Loucy (cell line): ENCODE measurements around the gene CD300C.

ENCODE experiments used
- H2AFZ ChIP-seq: fragments of 200-600 bp; sonication (generic); 2 replicates; pipeline ENCODE4 v1.6.0; 2016; ENCODE audit warnings: antibody characterized with exemption, mild to moderate bottlenecking, low read length, moderate library complexity
- H3F3A ChIP-seq: fragments of 200-600 bp; 2 replicates; pipeline ENCODE4 v1.6.0; 2016; ENCODE audit warnings: antibody characterized with exemption, low read depth, mild to moderate bottlenecking
- H3K27me3 ChIP-seq: fragments of 200-600 bp; sonication (generic); 2 replicates; pipeline ENCODE4 v1.6.1; 2014; ENCODE audit warnings: low read length, mild to moderate bottlenecking; ENCODE audit not compliant: insufficient read depth, poor library complexity, severe bottlenecking
- H3K36me3 ChIP-seq: fragments of 200-600 bp; sonication (generic); 2 replicates; pipeline ENCODE4 v1.6.1; 2016; ENCODE audit warnings: low read length; ENCODE audit not compliant: insufficient read depth
- H3K4me1 ChIP-seq: fragments of 200-600 bp; sonication (generic); 2 replicates; pipeline ENCODE4 v1.5.1; 2014; ENCODE audit warnings: low read length, mild to moderate bottlenecking; ENCODE audit not compliant: insufficient read depth, poor library complexity, severe bottlenecking
- H3K4me2 ChIP-seq: fragments of 200-600 bp; sonication (generic); 2 replicates; pipeline ENCODE4 v1.6.0; 2014; ENCODE audit warnings: antibody characterized with exemption, low read length, low read depth, mild to moderate bottlenecking; ENCODE audit not compliant: poor library complexity, severe bottlenecking
- H3K4me3 ChIP-seq: fragments of 200-600 bp; sonication (generic); 2 replicates; pipeline ENCODE4 v1.5.1; 2014; ENCODE audit warnings: low read length, mild to moderate bottlenecking, mixed read lengths; ENCODE audit not compliant: poor library complexity, severe bottlenecking
- H3K79me2 ChIP-seq: fragments of 200-600 bp; sonication (generic); 2 replicates; pipeline ENCODE4 v1.6.1; 2014; ENCODE audit warnings: low read length; ENCODE audit not compliant: insufficient read depth
- H3K9ac ChIP-seq: fragments of 200-600 bp; sonication (generic); 2 replicates; pipeline ENCODE4 v1.6.0; 2014; ENCODE audit warnings: mild to moderate bottlenecking, low read depth, low read length, moderate library complexity; ENCODE audit not compliant: poor library complexity, severe bottlenecking
- H3K9me2 ChIP-seq: fragments of 200-600 bp; sonication (generic); replicated peaks from 2 replicates; pipeline ENCODE4 v1.6.1; 2016; ENCODE audit warnings: low read depth, low read length, mixed read lengths
- H3K9me3 ChIP-seq: fragments of 200-600 bp; sonication (generic); 2 replicates; pipeline ENCODE4 v1.6.1; 2014; ENCODE audit warnings: mild to moderate bottlenecking, antibody characterized with exemption, low read length, low read depth; ENCODE audit not compliant: insufficient read depth
- H4K20me1 ChIP-seq: fragments of 200-600 bp; sonication (generic); 2 replicates; pipeline ENCODE4 v1.6.0; 2014; ENCODE audit warnings: antibody characterized with exemption, low read length, mild to moderate bottlenecking; ENCODE audit not compliant: insufficient read depth, poor library complexity, severe bottlenecking
- EZH2phosphoT487 ChIP-seq: fragments of 200-600 bp; IDR thresholded peaks from 2 replicates; pipeline ENCODE4 v1.6.1; 2018; ENCODE audit warnings: antibody characterized with exemption, mild to moderate bottlenecking, moderate library complexity, borderline replicate concordance
- TF ChIP-seq, protein P1 (sequence below): fragments of 200-600 bp; sonication (generic); conservative IDR thresholded peaks from 2 replicates; pipeline ENCODE4 v1.5.1; 2014; ENCODE audit warnings: mild to moderate bottlenecking, antibody characterized with exemption, low read length

Gene CD300C

DNA sequence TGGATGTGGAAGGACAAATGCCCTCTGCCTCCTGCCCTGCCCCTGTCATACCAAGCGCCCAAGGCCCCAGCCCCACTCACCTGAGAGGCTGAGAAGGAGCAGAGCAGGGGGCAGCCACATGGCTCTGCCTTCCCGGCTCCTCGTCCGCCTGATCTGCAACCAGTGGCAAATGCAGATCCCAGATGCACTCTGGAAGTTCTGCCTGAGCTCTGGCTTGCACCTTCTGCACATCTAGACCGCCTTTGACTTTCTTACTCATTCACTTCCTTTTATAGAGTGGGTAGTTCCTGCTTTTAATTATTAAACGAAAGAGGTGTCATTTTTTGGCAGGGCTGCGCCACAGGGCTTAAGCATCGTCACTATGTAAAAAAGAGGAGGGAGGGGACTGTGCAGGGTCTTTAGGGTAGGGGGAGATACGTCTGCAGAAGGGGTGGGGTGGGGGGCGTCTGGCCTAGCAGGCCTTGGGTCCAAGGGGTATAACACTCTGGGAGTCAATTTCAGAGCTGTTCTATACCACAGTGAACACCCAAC is 14.6 kb downstream of the CD300C start, which contains the start of gene CD300LB:
TSS of gene CD300LB (minus strand) at position 245 of the 531 bp plus-strand sequence. CDS start at position 120, 125 bp downstream.
- no peaks in the 10 kb centered on the region for H3K4me1 ChIP-seq
- H3K79me2 ChIP-seq = no peaks in the 10 kb centered on the region
- TF ChIP-seq, protein P1, sequence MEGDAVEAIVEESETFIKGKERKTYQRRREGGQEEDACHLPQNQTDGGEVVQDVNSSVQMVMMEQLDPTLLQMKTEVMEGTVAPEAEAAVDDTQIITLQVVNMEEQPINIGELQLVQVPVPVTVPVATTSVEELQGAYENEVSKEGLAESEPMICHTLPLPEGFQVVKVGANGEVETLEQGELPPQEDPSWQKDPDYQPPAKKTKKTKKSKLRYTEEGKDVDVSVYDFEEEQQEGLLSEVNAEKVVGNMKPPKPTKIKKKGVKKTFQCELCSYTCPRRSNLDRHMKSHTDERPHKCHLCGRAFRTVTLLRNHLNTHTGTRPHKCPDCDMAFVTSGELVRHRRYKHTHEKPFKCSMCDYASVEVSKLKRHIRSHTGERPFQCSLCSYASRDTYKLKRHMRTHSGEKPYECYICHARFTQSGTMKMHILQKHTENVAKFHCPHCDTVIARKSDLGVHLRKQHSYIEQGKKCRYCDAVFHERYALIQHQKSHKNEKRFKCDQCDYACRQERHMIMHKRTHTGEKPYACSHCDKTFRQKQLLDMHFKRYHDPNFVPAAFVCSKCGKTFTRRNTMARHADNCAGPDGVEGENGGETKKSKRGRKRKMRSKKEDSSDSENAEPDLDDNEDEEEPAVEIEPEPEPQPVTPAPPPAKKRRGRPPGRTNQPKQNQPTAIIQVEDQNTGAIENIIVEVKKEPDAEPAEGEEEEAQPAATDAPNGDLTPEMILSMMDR = no peak
- TF ChIP-seq EZH2phosphoT487 = no peak
- H3K27me3 ChIP-seq = no peaks in the 10 kb centered on the region
- no peak within 1 kb of the TSS for H2AFZ ChIP-seq
- no peaks in the 10 kb centered on the region for H3K9me3 ChIP-seq
- no peaks in the 10 kb centered on the region for H3K9me2 ChIP-seq
- no peak within 1 kb of the TSS for H3K4me3 ChIP-seq
- no peaks in the 10 kb centered on the region for H4K20me1 ChIP-seq
- H3K4me2 ChIP-seq = no peak within 1 kb of the TSS
- no peak within 1 kb of the TSS for H3K9ac ChIP-seq
- no peaks in the 10 kb centered on the region for H3F3A ChIP-seq
- H3K36me3 ChIP-seq = no peaks in the 10 kb centered on the region

DNA sequence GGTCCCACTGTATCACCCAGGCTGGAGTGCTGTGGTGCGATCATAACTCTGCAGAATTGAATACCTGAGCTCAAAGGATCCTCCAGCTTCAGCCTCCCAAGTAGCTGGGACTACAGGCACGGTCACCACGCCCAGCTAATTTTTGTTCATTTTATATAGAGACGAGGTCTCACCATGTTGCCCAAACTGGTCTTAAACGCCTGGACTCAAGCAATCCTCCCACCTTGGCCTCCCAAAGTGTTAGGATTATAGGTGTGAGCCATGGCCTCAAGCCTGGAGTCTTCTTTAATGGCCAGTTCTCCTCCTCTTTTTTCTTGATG is 15.1 kb downstream of the CD300C start:
- no peaks in the 10 kb centered on the region for H4K20me1 ChIP-seq

DNA sequence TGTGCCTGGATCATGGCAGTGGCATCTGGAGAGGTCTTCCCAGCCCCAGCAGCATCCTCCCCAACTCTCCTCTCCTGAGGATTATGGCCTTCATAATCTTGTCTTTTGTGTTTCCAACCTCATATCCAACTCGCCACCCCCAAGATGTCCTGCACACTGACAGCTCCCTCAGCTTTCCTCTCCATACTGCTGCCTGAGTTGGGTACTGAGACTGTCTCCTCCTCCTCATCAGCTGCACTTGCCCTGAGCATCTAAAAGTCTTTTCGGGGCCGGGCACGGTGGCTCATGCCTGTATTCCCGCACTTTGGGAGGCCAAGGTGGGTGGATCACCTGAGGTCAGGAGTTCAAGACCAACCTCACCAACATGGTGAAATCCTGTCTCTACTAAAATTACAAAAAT is 16.7 kb downstream of the CD300C start:
- no peaks in the 10 kb centered on the region for H3K4me1 ChIP-seq
- no peaks in the 10 kb centered on the region for H3K9me3 ChIP-seq
- no peak overlapping the region for H3K4me3 ChIP-seq
- no peaks in the 10 kb centered on the region for H3K9me2 ChIP-seq
- no peaks in the 10 kb centered on the region for H3K36me3 ChIP-seq
- no peaks in the 10 kb centered on the region for H3F3A ChIP-seq
- H4K20me1 ChIP-seq = no peaks in the 10 kb centered on the region
- TF ChIP-seq, protein P1 = no peak
- no peak for TF ChIP-seq EZH2phosphoT487
- no peak overlapping the region for H3K9ac ChIP-seq
- H3K27me3 ChIP-seq = no peaks in the 10 kb centered on the region
- H3K4me2 ChIP-seq = no peak overlapping the region
- H3K79me2 ChIP-seq = no peaks in the 10 kb centered on the region
- no peak overlapping the region for H2AFZ ChIP-seq

More for the DNA sequence above, 15.1 kb downstream of the CD300C start:
- Histone ChIP-seq H3K9me3 (no peaks in the 10 kb centered on the region), H3K79me2 (no peaks in the 10 kb centered on the region), H3K36me3 (no peaks in the 10 kb centered on the region), H3K4me3 (no peak overlapping the region), H3K27me3 (no peaks in the 10 kb centered on the region), H2AFZ (no peak overlapping the region), H3K9ac (no peak overlapping the region), H3F3A (no peaks in the 10 kb centered on the region), H3K4me2 (no peak overlapping the region), H3K4me1 (no peaks in the 10 kb centered on the region), H3K9me2 (no peaks in the 10 kb centered on the region)
- TF ChIP-seq, protein P1 = no peak
- TF ChIP-seq EZH2phosphoT487 = no peak
